Natural killer cell treated with Interleukin-12 subunit alpha and Interleukin-12 subunit beta and Interleukin-15 and Interleukin-18, amount 100 ng/mL, for 72 hours (primary cell): Measurements from ENCODE around the gene RNU6-8. TPM values are rescaled to one million over a fixed set of nuclear protein-coding genes. Genes with fewer than 3 reads are reported as not detected.

Experiments
- ATAC-seq, 2 donors: fragments of 150-1000 bp; cut with Tn5 transposase in 1 of 2; sonication (Bioruptor Pico), chemical (Tn5 transposase) in 1 of 2; 2 replicates each; pipeline ENCODE4 v1.10.0; 2021
- DNase-seq: peaks from one replicate; pipeline ENCODE4 v3.0.0; 2022; ENCODE audit warnings: low spot score
- H3K27ac Mint-ChIP-seq, 2 donors: 1 replicate in 1 of 2; 2 replicates in 1 of 2; pipeline ENCODE4 v1.8.0; 2022; ENCODE audit warnings: mixed read lengths in 2 of 2, mild to moderate bottlenecking in 1 of 2, moderate library complexity in 1 of 2
- H3K27me3 Mint-ChIP-seq, 2 donors: 1 replicate in 1 of 2; 2 replicates in 1 of 2; pipeline ENCODE4 v1.8.0; 2022; ENCODE audit warnings: mixed read lengths in 2 of 2
- H3K36me3 Mint-ChIP-seq: one replicate; pipeline ENCODE4 v1.8.0; 2022; ENCODE audit warnings: mixed read lengths
- H3K4me1 Mint-ChIP-seq, 2 donors: 1 replicate in 1 of 2; 2 replicates in 1 of 2; pipeline ENCODE4 v1.8.0; 2022; ENCODE audit warnings: low read depth in 2 of 2, mixed read lengths in 2 of 2, mild to moderate bottlenecking in 1 of 2
- H3K4me3 Mint-ChIP-seq: one replicate; pipeline ENCODE4 v1.8.0; 2022; ENCODE audit warnings: mixed read lengths
- H3K9me3 Mint-ChIP-seq: 2 replicates; pipeline ENCODE4 v1.8.0; 2022; ENCODE audit warnings: mixed read lengths
- total RNA-seq, 2 donors: library from RNA; stranded (reverse); gene quantifications; one replicate each; pipeline ENCODE4 v1.2.3, GENCODE V29; 2022

The RNU6-8 gene
- total RNA-seq, 2 donors from 2014 or later = not detected

GRCh38 chr14:32224737-32225377 lies 21.8 kb upstream of the RNU6-8 start:
- no peaks in the 10 kb centered on the region for H3K4me1 Mint-ChIP-seq
- no peak for DNase-seq
- ATAC-seq = no peak
- H3K27me3 Mint-ChIP-seq = peaks cover 16 to 33% of the 10 kb centered on the region in 2 donors
- H3K9me3 Mint-ChIP-seq = no peaks in the 10 kb centered on the region
- H3K36me3 Mint-ChIP-seq = no peaks in the 10 kb centered on the region
- no peak overlapping the region for H3K27ac Mint-ChIP-seq
- no peak overlapping the region for H3K4me3 Mint-ChIP-seq

- no peak for ATAC-seq
- DNase-seq = no peak
- Mint-ChIP-seq H3K36me3 (no peaks in the 10 kb centered on the region), H3K27me3 (peaks cover 21 to 44% of the 10 kb centered on the region in 2 donors), H3K4me3 (no peak overlapping the region), H3K4me1 (no peaks in the 10 kb centered on the region), H3K27ac (no peak overlapping the region), H3K9me3 (no peaks in the 10 kb centered on the region)
These were observed 14.2 kb upstream of the RNU6-8 start for GRCh38 chr14:32217301-32217700.

DNA sequence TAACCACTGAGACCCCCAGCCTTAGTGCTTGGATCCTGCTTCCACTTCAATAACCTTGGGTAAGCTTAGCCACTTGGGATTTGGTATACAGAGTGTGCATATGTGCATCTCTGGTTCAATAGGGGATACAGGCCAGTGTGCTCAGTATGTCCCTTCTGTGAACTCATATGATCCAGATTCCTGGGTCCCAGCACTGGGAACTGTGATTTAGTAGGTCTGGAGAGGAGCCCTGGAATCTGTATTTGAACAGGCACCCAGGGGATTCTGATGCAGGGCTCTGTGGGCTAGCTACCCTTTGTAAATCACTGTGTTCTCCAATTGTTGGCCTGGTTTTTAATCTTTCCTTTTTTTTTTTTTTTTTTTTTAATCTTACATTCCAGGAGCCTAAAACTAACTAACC lies 9.8 kb upstream of the RNU6-8 start:
- no peak for ATAC-seq
- no peak for DNase-seq
- Mint-ChIP-seq H3K4me3 (no peak overlapping the region), H3K36me3 (no peaks in the 10 kb centered on the region), H3K27ac (no peak overlapping the region), H3K27me3 (peaks cover 18 to 36% of the 10 kb centered on the region in 2 donors), H3K9me3 (no peaks in the 10 kb centered on the region), H3K4me1 (no peaks in the 10 kb centered on the region)

GRCh38 chr14:32211068-32211404 lies 8.0 kb upstream of the RNU6-8 start:
- Mint-ChIP-seq H3K9me3 (no peaks in the 10 kb centered on the region), H3K27ac (no peak overlapping the region), H3K4me1 (no peaks in the 10 kb centered on the region), H3K4me3 (no peak overlapping the region), H3K27me3 (peaks cover 19 to 40% of the 10 kb centered on the region in 2 donors), H3K36me3 (no peaks in the 10 kb centered on the region)
- ATAC-seq = no peak
- no peak for DNase-seq

DNA sequence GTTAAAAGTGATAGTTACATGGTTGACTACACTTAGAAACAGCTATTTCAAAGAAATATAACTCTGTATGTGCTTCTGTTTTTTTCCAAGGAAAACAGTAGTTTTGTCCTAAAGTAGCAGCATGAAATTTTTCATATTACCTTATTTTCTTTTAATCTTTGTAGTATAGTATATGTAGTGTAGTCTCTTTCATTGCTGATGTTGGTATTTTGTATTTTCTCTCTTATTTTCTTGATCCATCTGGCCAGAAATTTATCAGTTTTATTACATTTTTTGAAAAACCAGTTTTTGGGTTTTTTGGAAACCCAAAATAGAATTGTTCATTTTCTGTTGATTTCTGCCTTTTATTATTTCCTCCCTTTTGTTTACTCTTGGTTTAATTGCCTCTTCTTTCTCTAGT lies 6.4 kb upstream of the RNU6-8 start:
- H3K27ac Mint-ChIP-seq = no peak overlapping the region

GRCh38 chr14:32208490-32208889 lies 5.4 kb upstream of the RNU6-8 start:
- Mint-ChIP-seq H3K4me3 (no peak overlapping the region), H3K4me1 (peaks cover 8 to 9% of the 10 kb centered on the region in 2 donors), H3K27ac (no peak overlapping the region), H3K36me3 (no peaks in the 10 kb centered on the region), H3K27me3 (peaks cover 28 to 40% of the 10 kb centered on the region in 2 donors), H3K9me3 (no peaks in the 10 kb centered on the region)
- DNase-seq (no peak), ATAC-seq (no peak)

More for the DNA sequence above, 6.4 kb upstream of the RNU6-8 start:
- H3K4me3 Mint-ChIP-seq = no peak overlapping the region
- ATAC-seq = no peak
- peaks cover 20 to 40% of the 10 kb centered on the region in 2 donors for H3K27me3 Mint-ChIP-seq
- H3K9me3 Mint-ChIP-seq = no peaks in the 10 kb centered on the region
- no peak for DNase-seq
- H3K4me1 Mint-ChIP-seq = peaks cover 0 to 1% of the 10 kb centered on the region in 2 donors
- H3K36me3 Mint-ChIP-seq = no peaks in the 10 kb centered on the region

- DNase-seq = no peak
- H3K4me3 Mint-ChIP-seq = no peak overlapping the region
- H3K27me3 Mint-ChIP-seq = peaks cover 25 to 34% of the 10 kb centered on the region in 2 donors
- no peak for ATAC-seq
- peaks cover 26% of the 10 kb centered on the region in 2 donors for H3K4me1 Mint-ChIP-seq
- H3K27ac Mint-ChIP-seq = no peak overlapping the region
- H3K36me3 Mint-ChIP-seq = no peaks in the 10 kb centered on the region
- H3K9me3 Mint-ChIP-seq = no peaks in the 10 kb centered on the region
These were observed 3.5 kb upstream of the RNU6-8 start for GRCh38 chr14:32206552-32206951.

DNA sequence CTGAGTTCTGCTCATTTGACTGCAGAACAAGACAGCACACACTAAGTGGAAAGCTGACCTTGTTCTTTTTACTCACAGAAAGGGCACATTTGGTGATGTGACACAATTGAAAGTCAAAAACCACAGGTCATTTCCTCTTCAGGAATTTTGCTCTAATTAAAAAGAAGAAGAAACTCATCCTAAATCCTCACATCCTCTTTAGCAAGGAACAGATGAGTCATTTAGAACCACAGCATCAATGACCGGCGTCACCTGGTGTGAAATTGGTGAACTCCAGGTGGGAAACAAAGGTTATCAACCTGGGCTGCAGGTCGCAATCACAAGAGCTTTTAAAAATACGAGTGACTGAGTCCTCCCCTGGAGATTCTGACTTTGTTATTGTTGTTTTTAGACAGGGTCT lies 2.9 kb upstream of the RNU6-8 start:
- H3K27me3 Mint-ChIP-seq = peaks cover 25 to 34% of the 10 kb centered on the region in 2 donors

DNA sequence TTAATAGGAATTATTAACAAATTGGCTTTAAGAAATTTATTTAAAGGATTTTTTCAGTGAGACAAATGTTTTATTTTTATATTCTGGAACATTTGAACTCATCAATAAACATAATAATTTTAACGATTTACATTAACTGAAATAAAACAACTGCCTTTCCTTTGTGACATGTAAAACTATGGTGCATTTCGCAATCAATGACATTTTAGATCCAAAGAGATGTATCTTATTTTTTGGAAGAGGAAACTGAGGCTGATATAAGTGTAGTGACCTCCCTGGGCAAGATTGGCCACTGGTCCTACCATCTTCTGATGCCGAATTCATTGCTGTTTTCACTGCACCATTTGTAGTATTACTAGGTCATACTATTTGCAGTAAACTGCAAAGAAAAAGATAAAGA lies 2.5 kb upstream of the RNU6-8 start:
- Mint-ChIP-seq H3K4me1 (peaks cover 30% of the 10 kb centered on the region in 2 donors), H3K27me3 (peaks cover 27 to 33% of the 10 kb centered on the region in 2 donors), H3K27ac (no peak overlapping the region), H3K9me3 (no peaks in the 10 kb centered on the region), H3K36me3 (no peaks in the 10 kb centered on the region), H3K4me3 (no peak overlapping the region)
- no peak for DNase-seq
- no peak for ATAC-seq

More for the DNA sequence above, 2.9 kb upstream of the RNU6-8 start:
- Mint-ChIP-seq H3K4me1 (peaks cover 27 to 28% of the 10 kb centered on the region in 2 donors), H3K4me3 (no peak overlapping the region), H3K9me3 (no peaks in the 10 kb centered on the region), H3K27ac (no peak overlapping the region), H3K36me3 (no peaks in the 10 kb centered on the region)
- ATAC-seq = no peak
- no peak for DNase-seq

GRCh38 chr14:32203928-32204357 lies 874 bp upstream of the RNU6-8 start:
- no peak for ATAC-seq
- peaks cover 30% of the 10 kb centered on the region in 2 donors for H3K4me1 Mint-ChIP-seq

DNA sequence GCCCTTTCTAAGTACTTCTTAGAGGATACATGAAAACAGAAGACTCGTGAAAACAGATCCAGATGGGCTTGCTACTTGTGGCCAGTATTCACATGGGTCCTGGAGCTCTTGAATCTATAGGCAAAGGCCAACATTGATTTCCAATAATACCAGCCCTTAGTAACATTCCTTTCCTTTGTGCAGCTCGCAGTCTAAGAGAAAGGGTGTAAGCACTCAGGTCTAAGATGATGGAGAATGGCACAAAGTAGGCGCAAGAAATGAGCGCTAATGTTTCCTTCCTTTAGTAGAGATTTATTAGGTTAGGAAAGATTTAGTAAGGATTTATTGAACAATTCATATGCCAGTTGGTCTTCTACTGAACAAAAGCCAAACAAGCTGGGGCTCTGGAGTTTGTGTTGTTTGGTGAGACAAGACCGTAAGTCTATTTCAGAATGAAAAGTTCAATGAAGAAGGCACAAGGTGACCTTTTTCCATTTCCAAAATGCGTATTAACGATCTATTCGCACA lies 525 bp downstream of the RNU6-8 start:
- Mint-ChIP-seq H3K36me3 (no peaks in the 10 kb centered on the region), H3K4me3 (peak overlapping the region; percentile 91), H3K27ac (peak overlapping the region; percentile 93), H3K4me1 (peaks cover 30% of the 10 kb centered on the region in 2 donors), H3K9me3 (no peaks in the 10 kb centered on the region), H3K27me3 (peaks cover 17% of the 10 kb centered on the region in 2 donors)
- DNase-seq = no peak
- no peak for ATAC-seq

More at GRCh38 chr14:32203928-32204357, 874 bp upstream of the RNU6-8 start:
- no peak for DNase-seq
- H3K9me3 Mint-ChIP-seq = no peaks in the 10 kb centered on the region
- H3K27ac Mint-ChIP-seq = peak overlapping the region; percentile 59 to 93
- peaks cover 17 to 23% of the 10 kb centered on the region in 2 donors for H3K27me3 Mint-ChIP-seq
- H3K36me3 Mint-ChIP-seq = no peaks in the 10 kb centered on the region
- H3K4me3 Mint-ChIP-seq = peak overlapping the region; percentile 91

DNA sequence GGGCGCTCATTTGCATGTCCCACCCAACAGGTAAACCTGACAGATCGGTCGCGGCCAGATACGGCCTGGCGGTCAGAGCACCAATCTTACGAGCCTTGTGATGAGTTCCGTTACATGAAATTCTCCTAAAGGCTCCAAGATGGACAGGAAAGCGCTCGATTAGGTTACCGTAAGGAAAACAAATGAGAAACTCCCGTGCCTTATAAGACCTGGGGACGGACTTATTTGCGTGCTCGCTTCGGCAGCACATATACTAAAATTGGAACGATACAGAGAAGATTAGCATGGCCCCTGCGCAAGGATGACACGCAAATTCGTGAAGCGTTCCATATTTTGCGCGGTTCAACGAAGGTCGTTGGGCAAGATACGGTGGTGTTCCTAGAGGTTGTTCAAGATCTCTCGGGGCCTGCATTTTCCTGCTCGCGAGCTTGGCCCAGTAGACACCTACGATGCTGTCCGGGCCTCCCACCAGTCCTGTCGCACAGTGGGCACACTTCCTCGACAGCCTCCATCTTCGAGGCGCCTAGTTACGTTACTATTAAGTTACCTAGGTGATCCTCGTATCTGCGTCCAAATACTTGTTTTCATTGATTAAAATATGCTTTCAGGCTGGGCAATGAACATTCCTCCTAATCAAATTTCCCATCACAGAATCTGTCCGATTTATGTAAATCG lies 1.1 kb downstream of the RNU6-8 start, which contains the start of gene RNU6-7:
Gene RNU6-7 (plus strand): TSS at position 230 of the 675 bp plus-strand sequence.
- Mint-ChIP-seq H3K4me1 (peaks cover 30% of the 10 kb centered on the region in 2 donors), H3K27me3 (peaks cover 17 to 21% of the 10 kb centered on the region in 2 donors), H3K9me3 (no peaks in the 10 kb centered on the region), H3K4me3 (peak within 1 kb of the TSS; percentile 91), H3K27ac (peak within 1 kb of the TSS; percentile 93), H3K36me3 (no peaks in the 10 kb centered on the region)
- DNase-seq (no peak), ATAC-seq (no peak)

GRCh38 chr14:32201193-32201815 lies 1.8 kb downstream of the RNU6-8 start:
- H3K27ac Mint-ChIP-seq = no peak overlapping the region
- H3K36me3 Mint-ChIP-seq = no peaks in the 10 kb centered on the region
- DNase-seq (peak; percentile 78), ATAC-seq (peak; percentile 58 to 76)
- H3K4me3 Mint-ChIP-seq = peak overlapping the region; percentile 91
- H3K9me3 Mint-ChIP-seq = no peaks in the 10 kb centered on the region
- H3K27me3 Mint-ChIP-seq = peaks cover 13 to 15% of the 10 kb centered on the region in 2 donors
- H3K4me1 Mint-ChIP-seq = peaks cover 30% of the 10 kb centered on the region in 2 donors
